Measurements from ENCODE around the gene CLIC6. TPM values are rescaled to one million over a fixed set of nuclear protein-coding genes. Genes with fewer than 3 reads are reported as not detected.
A peak's percentile ranks its signal among the peaks of the same experiment; 100 is the strongest.
"Not testable (repeated sequence)": the region's sequence is repeated elsewhere in the genome, so short reads cannot be mapped to it uniquely, and the experiment has no call there.

The CLIC6 gene
- total RNA-seq, 1 experiment from 2014 or later = 0.25 TPM

DNA sequence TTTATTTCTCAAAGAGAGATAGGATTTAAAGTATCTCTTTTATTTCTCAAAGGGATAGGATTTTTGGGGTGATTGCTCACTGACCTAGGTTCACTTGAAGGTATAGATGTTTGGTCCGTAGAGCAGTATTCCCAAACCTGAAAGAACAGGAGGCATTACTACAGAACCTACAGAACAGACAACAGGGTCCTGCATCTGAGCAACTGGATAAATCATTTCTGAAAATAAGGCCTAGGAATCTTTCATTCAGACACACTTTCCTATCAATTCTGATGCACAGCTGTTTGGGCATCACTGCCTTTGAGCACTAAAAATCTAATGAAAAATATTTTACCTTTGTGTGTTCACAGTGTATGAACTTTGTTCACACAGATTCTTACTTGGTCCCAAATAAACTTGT, 17.2 kb upstream of the CLIC6 start:
- no peak for DNase-seq (ENCODE audit: low read depth)

DNA sequence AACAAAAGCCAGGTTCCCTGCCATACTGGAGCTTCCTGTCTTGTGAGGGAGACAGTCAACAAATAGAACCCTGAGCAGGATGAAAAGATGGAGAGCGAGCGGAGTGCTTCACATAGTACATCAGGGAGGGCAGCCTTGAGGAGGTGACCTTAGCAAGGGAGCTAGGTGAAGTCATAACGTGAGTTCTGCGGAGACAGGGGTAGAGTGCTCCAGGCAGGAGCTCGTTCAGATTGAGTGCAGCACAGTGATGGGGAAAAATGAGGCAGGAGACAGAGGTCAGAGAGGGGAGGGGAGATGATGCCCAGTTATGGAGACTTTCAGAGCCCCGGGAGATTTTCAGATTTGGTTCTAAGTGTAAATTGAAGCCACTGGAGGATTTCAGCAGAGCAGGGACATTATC, 15.3 kb upstream of the CLIC6 start:
- no peak for DNase-seq (ENCODE audit: low read depth)

DNA sequence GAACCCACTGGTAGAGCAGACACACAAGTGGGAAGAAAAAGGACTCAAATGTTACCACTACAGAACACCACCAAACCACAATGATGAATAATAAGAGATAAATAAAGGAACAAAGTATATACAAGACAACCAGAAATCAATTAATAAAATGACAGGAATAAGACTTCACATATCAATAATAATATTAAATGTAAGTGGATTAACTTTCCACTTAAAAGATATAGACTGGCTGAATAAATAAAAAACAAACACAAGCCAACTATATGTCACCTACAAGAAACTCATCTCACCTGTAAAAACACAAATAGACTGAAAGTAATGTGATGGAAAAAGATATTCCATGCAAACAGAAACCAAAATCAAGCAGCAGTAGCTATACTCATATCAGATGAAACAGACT, 6.9 kb upstream of the CLIC6 start:
- DNase-seq (ENCODE audit: low read depth) = no peak

DNA sequence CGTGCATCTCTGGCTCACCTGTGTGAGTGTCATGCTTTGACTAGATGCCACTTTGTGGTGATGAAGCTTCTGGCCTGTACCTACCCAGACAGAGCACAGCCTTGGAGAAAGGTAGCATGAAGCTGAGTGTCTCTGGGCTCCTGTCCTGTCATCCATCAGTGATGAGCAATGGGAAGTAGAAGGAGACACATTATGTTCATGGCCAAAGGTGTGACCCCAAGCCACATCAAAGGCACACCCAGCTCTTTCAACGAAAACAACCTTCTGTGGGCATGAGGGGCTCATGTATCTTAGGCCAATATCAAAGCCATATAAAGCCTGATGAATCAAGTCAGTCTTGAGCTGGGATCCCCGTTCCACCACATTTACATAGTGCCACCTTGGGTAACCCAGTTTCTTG, 1.0 kb upstream of the CLIC6 start:
- no peak for DNase-seq (ENCODE audit: low read depth)

GRCh38 chr21:34669149-34669879, 520 bp downstream of the CLIC6 start:
- DNase-seq (ENCODE audit: low read depth) = peak; percentile 18

DNA sequence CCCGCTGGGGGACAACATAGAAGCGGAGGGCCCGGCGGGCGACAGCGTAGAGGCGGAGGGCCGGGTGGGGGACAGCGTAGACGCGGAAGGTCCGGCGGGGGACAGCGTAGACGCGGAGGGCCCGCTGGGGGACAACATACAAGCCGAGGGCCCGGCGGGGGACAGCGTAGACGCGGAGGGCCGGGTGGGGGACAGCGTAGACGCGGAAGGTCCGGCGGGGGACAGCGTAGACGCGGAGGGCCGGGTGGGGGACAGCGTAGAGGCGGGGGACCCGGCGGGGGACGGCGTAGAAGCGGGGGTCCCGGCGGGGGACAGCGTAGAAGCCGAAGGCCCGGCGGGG, 1.1 kb downstream of the CLIC6 start:
- not testable (repeated sequence) for DNase-seq (ENCODE audit: low read depth)

- no peak for DNase-seq (ENCODE audit: low read depth)
Observed at GRCh38 chr21:34670220-34670961, 1.6 kb downstream of the CLIC6 start.

DNA sequence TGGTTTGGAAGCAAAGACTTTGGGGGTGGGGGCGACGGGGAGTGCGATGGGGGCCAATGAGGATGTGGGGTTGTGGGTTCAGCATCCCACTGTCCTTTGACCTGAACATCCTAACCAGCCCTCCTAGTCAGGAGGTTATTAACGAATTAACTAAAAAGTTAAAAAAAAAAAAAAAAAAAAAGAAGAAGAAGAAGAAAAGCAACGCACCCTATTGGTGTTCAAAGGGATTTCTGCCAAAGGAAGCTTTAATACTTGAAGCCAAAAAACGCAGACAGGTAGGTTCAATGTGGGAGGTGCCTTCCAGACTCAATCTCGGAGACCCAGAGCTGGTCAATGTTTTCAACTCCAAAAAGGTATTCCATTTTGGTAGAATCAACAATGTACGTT, 2.2 kb downstream of the CLIC6 start:
- peak; percentile 15 for DNase-seq (ENCODE audit: low read depth)

GRCh38 chr21:34671462-34671861, 2.7 kb downstream of the CLIC6 start:
- no peak for DNase-seq (ENCODE audit: low read depth)

- no peak for DNase-seq (ENCODE audit: low read depth)
Observed at GRCh38 chr21:34671891-34672290, 3.1 kb downstream of the CLIC6 start.

GRCh38 chr21:34673006-34673405, 4.2 kb downstream of the CLIC6 start:
- DNase-seq (ENCODE audit: low read depth) = no peak

DNA sequence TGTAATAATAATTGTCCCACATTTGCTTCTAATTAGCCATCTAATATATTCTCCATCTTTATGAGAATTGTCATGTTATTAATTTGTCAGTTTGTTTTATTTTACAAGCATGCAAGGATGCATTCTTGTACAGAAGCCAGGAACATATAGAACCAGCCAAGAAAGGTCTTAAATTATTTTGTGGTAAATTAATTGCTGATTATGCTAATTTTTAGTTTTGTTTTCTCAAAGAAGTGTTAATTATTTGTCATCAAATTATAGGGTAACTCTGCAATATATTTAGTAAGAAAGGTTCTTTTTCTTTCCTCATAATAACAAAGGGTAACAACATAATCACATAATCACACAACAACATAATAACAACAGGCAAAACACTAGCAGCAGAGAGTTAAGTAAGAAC, 5.7 kb downstream of the CLIC6 start:
- DNase-seq (ENCODE audit: low read depth) = no peak

- DNase-seq (ENCODE audit: low read depth) = no peak
Observed at GRCh38 chr21:34675871-34676270, 7.1 kb downstream of the CLIC6 start.

DNA sequence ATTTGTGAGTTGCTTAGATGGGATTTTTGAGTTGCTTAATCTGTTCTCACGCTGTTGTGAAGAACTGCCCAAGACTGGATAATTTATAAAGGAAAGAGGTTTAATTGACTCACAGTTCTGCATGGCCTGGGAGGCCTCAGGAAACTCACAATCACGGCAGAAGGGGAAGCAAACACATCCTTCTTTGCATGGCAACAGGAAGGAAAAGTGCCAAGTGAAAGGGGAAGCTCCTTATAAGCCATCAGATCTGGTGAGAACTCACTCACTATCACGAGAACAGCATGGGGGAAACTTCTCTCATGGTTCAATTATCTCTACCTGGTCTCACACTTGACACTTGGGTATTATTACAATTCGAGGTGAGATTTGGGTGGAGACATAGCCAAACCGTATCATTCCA, 10.3 kb downstream of the CLIC6 start:
- peak; percentile 19 for DNase-seq (ENCODE audit: low read depth)

GRCh38 chr21:34684174-34684876, 15.5 kb downstream of the CLIC6 start:
- DNase-seq (ENCODE audit: low read depth) = no peak

GRCh38 chr21:34687065-34687464, 18.3 kb downstream of the CLIC6 start:
- DNase-seq (ENCODE audit: low read depth) = no peak

GRCh38 chr21:34687745-34688144, 19.0 kb downstream of the CLIC6 start:
- DNase-seq (ENCODE audit: low read depth) = no peak

GRCh38 chr21:34688145-34688544, 19.4 kb downstream of the CLIC6 start:
- DNase-seq (ENCODE audit: low read depth) = no peak

DNA sequence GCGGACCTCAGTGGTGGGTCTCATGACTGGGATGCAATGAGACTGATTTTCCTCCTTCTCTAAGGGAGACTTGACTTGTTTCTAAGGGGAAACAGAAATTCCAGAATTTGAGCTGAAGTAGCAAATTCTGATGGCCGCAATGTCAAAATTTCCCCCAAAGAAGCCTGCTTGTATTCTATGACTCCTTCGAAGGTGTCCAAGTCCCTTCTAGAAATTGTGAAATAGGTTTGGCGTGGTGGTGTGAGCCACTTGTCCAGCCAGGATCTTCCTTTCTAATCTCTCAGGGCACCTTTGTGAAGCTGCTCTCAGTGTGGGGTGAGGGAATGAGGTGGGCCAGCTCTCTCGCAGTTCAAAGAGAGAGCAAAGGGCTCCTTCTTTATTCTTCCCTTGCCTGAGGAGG, 19.9 kb downstream of the CLIC6 start:
- no peak for DNase-seq (ENCODE audit: low read depth)

- DNase-seq (ENCODE audit: low read depth) = no peak
Observed at GRCh38 chr21:34690041-34690792, 21.4 kb downstream of the CLIC6 start.

- DNase-seq (ENCODE audit: low read depth) = no peak
Observed at GRCh38 chr21:34690793-34691175, 22.0 kb downstream of the CLIC6 start.

DNA sequence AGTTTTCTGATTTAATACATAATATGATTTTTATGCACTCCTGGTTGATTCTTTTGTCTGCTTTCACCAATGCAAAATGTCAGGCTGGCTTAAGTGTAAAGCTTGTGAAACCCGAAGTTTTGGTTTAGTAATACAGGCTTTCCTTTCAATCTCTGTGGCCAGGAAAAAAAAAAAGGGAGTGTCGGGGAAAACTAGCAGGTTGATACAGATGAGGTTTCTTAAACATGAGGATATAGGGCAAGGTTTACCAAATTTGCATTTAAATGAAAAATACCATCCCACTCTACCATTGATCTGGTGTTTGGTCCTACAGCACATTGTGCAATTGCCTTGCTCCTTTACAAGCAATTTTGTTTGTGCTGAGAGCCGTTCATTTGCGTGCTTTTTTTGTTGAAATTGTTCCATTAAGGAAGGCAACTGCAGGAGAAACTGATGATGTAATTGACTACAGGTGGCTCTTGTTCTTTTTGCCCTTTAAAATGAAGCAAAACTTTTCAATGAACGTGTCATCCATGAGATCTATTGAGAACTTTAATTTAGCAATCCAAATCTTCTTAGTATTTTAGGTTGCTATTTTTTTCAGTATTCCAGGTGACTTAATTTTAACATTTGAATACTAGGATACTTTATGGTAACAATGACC, 22.7 kb downstream of the CLIC6 start:
- no peak for DNase-seq (ENCODE audit: low read depth)

All from M059J (cell line).